SK-N-MC (cell line): Measurements from ENCODE around the gene PAX5.

ENCODE experiments used
- EZH2 ChIP-seq: fragments of 200-600 bp; sonication (generic); IDR thresholded peaks from one replicate; pipeline ENCODE4 v1.6.1; 2017; ENCODE audit warnings: antibody characterized with exemption
- POLR2AphosphoS5 ChIP-seq: IDR thresholded peaks from 2 replicates; pipeline ENCODE4 v1.6.1; 2012; ENCODE audit warnings: mild to moderate bottlenecking, low read depth, low read length, borderline replicate concordance

- TF ChIP-seq EZH2 (no peak), POLR2AphosphoS5 (no peak)
Measured at GRCh38 chr9:36871606-36872005, 162.5 kb downstream of the PAX5 start.
